HCT116 (cell line): ENCODE measurements around the gene RGS7.

Experiments
- CTCF ChIP-seq, 3 experiments: fragments of 200-600 bp in 1 of 3; sonication (generic) in 1 of 3; IDR thresholded peaks in 2 of 3; conservative IDR thresholded peaks in 1 of 3; 2 replicates each; pipeline ENCODE4 v1.5.1; 2012 to 2017; ENCODE audit warnings: low read depth in 2 of 3, low read length in 2 of 3, antibody characterized with exemption in 1 of 3, borderline replicate concordance in 1 of 3, control low read depth in 1 of 3, mild to moderate bottlenecking in 1 of 3, mixed read lengths in 1 of 3, mixed run types in 1 of 3, moderate library complexity in 1 of 3; ENCODE audit not compliant: insufficient read depth in 1 of 3
- POLR2AphosphoS5 ChIP-seq: IDR thresholded peaks from 2 replicates; pipeline ENCODE4 v1.6.1; 2011; ENCODE audit warnings: mild to moderate bottlenecking, low read depth, low read length, moderate library complexity
- TF ChIP-seq, protein P1 (sequence below): IDR thresholded peaks from 2 replicates; pipeline ENCODE4 v1.6.1; 2012

GRCh38 chr1:241356187-241356518 is 852 bp downstream of the RGS7 start:
- TF ChIP-seq POLR2AphosphoS5 (no peak), CTCF (IDR thresholded peaks at IDR 0.05 in 2 of 3, conservative IDR thresholded peaks at IDR 0.05 in 1 of 3; ENCODE audit: borderline replicate concordance in 1 of 3, insufficient read depth in 1 of 3, low read depth in 2 of 3, low read length in 2 of 3) (no peak)
- TF ChIP-seq, protein P1, sequence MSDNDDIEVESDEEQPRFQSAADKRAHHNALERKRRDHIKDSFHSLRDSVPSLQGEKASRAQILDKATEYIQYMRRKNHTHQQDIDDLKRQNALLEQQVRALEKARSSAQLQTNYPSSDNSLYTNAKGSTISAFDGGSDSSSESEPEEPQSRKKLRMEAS: no peak
